ENCODE data around the gene ZBTB39. TPM values are rescaled to one million over a fixed set of nuclear protein-coding genes. Genes with fewer than 3 reads are reported as not detected.

Gene ZBTB39
- total RNA-seq, 1 experiment from 2014 or later: 3.3 TPM

Other genes starting within 250 kb of the ZBTB39 start
- 0.44 and 3.0 TPM in 2 replicates for gene HSD17B6, start 243.2 kb downstream of the ZBTB39 start, total RNA-seq (2014; rRNA removed; shearing (Covaris generic); ENCODE audit: low replicate concordance)
- gene SDR9C7, start 72.1 kb downstream of the ZBTB39 start, total RNA-seq (2014; rRNA removed; shearing (Covaris generic); ENCODE audit: low replicate concordance): not detected in 2 replicates
- gene RDH16, start 48.9 kb downstream of the ZBTB39 start, total RNA-seq (2014; rRNA removed; shearing (Covaris generic); ENCODE audit: low replicate concordance): not detected in 2 replicates
- gene TAC3, start 10.0 kb upstream of the ZBTB39 start, total RNA-seq (2014; rRNA removed; shearing (Covaris generic); ENCODE audit: low replicate concordance): 0.36 TPM in 1 of 2 replicates, not detected in the other
- not detected in 2 replicates for gene MYO1A, start 43.6 kb upstream of the ZBTB39 start, total RNA-seq (2014; rRNA removed; shearing (Covaris generic); ENCODE audit: low replicate concordance)
- gene NEMP1, start 72.2 kb upstream of the ZBTB39 start, total RNA-seq (2014; rRNA removed; shearing (Covaris generic); ENCODE audit: low replicate concordance): 14.6 and 14.9 TPM in 2 replicates
- 28.7 and 45.1 TPM in 2 replicates for gene NAB2, start 82.6 kb upstream of the ZBTB39 start, total RNA-seq (2014; rRNA removed; shearing (Covaris generic); ENCODE audit: low replicate concordance)
- gene STAT6, start 104.8 kb upstream of the ZBTB39 start, total RNA-seq (2014; rRNA removed; shearing (Covaris generic); ENCODE audit: low replicate concordance): 53.6 and 59.7 TPM in 2 replicates
- gene LRP1, start 121.9 kb upstream of the ZBTB39 start, total RNA-seq (2014; rRNA removed; shearing (Covaris generic); ENCODE audit: low replicate concordance): 29.1 and 39.0 TPM in 2 replicates
- gene LRP1-AS, start 141.1 kb upstream of the ZBTB39 start, total RNA-seq (2014; rRNA removed; shearing (Covaris generic); ENCODE audit: low replicate concordance): not detected in 2 replicates
- 1.2 TPM in 1 of 2 replicates, not detected in the other for gene NXPH4, start 210.2 kb upstream of the ZBTB39 start, total RNA-seq (2014; rRNA removed; shearing (Covaris generic); ENCODE audit: low replicate concordance)
- gene SHMT2, start 223.2 kb upstream of the ZBTB39 start, total RNA-seq (2014; rRNA removed; shearing (Covaris generic); ENCODE audit: low replicate concordance): 232 and 343 TPM in 2 replicates
- 0.86 TPM in 1 of 2 replicates, not detected in the other for gene STAC3, start 244.6 kb upstream of the ZBTB39 start, total RNA-seq (2014; rRNA removed; shearing (Covaris generic); ENCODE audit: low replicate concordance)

Data from MG63 (cell line).